SW 1271 (cell line): ENCODE measurements around the gene ATP2A3.

ENCODE experiments used
- DNase-seq, 2 experiments: peaks; one replicate each; lab custom pipeline; 2025; lab: John Stamatoyannopoulos, UW

The ATP2A3 gene

DNA sequence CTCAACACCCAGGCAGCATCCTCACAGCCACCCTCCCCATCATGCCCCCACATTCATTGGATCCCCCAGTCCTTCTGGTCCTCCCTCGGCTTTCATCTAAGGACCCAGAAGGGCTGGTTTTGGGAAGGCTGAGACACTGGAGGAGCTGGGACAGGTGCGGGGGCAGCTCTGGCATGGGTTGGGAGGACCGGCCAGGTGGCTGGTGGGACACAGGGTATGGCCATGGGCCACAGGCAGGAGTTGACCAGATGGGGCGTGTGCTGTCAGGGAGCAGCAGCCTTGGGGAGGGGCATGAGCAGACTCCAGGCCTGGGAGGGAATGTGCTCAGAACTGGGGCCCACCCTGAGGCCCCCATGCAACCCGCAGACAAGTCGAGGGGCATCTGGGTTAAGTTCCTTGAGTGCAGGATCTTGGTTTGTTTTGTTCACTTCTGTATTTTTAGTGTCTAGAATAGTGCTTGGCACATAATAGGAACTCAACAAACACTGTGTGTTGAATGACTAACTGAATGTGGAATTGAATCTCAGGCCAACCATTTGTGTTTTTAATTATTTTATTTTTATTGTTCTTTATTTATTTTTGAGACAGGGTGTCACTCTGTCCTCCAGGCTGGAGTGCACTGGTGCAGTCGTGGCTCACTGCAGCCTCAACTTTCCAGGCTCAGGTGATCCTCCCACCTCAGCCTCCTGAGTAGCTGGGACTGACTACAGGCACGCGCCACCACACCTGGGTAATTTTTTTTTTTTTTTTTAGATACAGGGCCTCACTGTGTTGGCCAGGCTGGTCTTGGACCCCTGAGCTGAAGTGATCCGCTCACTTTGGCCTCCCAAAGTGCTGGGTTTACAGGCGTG lies 53.6 kb downstream of the ATP2A3 start:
- DNase-seq: no peak

- no peak for DNase-seq
These were observed 55.0 kb downstream of the ATP2A3 start for GRCh38 chr17:3909257-3909656.

DNA sequence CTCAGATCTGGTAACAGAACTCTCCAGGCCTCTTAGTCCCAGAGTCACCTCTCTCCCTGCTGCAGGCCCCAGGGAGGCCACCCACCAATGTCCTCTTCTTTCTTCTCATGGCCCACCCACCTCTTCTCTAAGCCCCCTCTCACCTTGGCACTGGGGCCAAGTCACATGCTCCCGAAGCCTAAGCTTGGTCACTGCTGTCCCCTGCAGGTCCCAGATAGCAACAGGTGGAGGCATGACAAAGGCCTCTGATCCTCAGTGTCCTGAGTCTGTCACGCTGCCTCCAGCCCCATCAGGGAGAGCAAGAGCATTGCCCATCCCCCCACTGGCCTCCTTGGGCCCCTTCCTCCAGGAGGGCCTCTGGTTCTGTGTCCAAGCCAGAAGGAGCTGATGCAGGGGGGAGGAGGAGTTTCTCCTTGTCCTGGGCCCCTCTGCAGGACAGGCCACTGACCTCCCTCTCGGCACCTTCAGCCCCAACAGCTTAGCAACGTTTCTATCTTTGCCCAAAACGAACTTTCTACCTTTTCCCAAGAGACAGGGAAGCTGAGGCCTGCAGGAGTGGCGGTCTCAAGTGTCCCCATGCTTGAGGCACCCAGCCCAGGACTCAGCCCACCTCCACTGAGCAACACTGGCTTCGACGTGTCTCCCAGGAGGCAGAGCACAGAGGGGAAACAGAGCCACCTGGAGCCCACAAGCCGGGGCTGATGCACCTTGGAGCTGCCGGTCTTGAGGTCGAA lies 56.6 kb downstream of the ATP2A3 start:
- DNase-seq: no peak

- no peak for DNase-seq
These were observed 57.4 kb downstream of the ATP2A3 start for GRCh38 chr17:3906881-3907280.

- DNase-seq: no peak
These were observed 59.2 kb downstream of the ATP2A3 start for GRCh38 chr17:3905017-3905520.

DNA sequence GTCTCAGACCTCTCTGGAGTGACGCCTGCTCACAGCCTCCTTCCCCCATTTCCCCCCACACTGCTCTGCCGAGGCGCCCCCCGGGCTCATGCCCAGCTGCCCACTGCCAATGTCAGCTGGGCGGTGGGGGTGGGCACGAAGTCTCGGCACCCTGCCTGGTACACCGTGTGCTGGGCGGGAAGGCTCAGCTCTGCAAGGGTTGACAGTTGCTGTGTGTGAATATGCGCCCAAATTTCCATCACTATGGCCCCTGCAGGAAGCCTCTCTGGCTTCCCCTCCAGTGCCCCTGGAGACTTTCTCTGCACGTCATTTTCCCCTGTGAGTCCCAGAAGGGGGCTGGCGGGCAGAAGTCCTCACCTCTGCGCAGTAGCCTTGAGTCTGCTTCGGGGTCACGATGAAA lies 59.7 kb downstream of the ATP2A3 start:
- no peak for DNase-seq

DNA sequence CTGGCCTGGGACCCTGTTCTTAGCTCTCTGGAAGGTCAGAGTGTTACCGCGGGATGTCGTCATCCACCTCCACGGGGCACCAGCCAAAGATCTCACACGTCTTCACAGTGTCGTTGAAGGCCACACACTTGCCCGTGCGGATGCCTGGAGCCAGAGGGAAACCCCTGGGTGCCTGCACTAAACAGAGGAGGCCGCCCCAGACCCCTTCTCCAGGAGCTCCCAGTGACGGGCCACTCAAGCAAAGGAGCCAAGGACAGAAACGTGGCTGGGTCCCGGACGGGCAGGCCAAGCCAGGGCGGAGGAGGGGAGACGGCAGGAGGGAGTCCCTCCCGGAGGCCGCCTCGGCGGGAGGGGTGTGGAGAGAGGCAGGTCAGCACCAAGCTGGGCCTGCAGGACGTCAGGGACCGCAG lies 60.4 kb downstream of the ATP2A3 start:
- DNase-seq: no peak

- no peak for DNase-seq
These were observed 61.0 kb downstream of the ATP2A3 start for GRCh38 chr17:3903051-3903825.

DNA sequence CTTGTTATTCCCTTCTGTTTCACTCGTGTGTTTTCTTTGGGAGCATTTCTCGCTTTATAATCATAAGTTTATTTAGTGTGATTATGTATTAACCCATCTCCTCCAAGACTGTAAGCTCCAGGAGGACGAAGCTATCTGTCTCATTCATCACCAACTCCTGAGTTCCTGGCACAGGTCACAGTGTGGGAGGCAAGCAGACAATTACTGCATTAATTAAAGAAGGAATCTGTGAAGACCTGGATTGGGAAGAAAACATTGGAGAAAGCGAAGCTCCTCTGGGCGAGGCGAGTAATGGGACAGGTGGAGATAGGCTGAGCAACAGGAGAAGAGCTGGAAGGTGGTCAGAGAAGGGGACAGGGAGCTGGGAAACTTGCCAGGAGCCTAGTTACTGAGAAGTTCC lies 63.6 kb downstream of the ATP2A3 start:
- DNase-seq: no peak

DNA sequence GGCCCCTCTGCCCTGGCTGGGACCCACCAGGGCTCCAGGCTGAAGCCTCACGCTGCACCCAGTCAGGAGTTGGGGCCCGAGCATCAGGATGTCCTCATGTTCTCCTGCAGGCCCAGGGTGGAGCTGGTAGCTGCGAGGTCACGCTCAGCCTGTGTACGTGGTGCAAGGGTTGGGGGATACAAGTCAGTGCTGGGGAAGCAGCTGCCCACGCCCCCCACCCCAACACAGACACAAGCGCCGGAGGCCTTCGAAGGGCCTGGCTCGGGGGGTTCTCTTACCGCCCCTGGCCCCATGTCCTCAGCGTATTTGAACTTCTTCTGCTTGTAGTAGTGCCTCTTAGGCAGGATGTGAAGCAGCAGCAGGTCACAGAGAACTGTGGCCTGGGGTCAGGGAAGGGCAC lies 66.5 kb downstream of the ATP2A3 start:
- no peak for DNase-seq

- no peak for DNase-seq
These were observed 67.3 kb downstream of the ATP2A3 start for GRCh38 chr17:3896968-3897235.

DNA sequence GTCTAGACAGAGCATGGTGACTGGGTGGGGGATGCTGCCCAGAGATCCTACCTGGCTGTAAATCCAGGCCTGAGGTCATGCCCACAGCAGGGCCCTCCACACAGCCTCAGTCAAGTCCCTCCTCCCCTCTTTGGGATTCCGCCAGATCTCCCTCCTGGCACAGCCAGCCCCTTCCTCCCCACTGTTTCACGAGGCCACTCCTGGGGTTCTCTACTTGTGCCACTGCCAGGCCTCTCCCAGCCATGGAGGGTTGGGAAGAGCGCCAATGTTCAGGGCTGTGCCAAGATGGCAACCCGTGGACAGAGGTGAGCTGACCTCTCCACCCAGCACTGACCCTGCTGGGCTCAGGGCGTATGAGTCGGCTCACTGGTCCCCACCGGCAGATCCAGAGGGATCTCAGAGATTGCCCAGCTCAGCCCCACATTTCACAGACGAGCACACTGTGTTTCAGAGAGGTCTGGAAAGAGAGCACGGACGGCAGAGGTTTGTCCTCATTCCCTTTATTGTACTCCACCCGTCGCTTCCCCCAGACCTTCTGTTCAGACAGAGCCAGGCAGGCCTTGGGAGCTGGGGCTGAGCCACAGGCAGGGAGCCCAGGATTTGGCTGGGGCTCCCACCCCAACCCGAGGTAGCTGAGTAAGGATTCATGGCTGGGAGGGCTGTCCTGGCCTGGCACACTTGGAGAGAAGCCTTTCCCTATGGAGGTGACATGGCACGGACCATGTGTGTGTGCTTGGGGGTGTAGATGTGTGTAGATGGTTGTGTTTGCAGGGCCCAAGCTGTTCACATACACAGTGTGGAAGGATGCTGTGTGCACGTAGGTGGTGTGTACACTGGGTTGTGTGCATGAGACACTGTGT lies 67.9 kb downstream of the ATP2A3 start:
- no peak for DNase-seq

- no peak for DNase-seq
These were observed 68.9 kb downstream of the ATP2A3 start for GRCh38 chr17:3895354-3895753.

DNA sequence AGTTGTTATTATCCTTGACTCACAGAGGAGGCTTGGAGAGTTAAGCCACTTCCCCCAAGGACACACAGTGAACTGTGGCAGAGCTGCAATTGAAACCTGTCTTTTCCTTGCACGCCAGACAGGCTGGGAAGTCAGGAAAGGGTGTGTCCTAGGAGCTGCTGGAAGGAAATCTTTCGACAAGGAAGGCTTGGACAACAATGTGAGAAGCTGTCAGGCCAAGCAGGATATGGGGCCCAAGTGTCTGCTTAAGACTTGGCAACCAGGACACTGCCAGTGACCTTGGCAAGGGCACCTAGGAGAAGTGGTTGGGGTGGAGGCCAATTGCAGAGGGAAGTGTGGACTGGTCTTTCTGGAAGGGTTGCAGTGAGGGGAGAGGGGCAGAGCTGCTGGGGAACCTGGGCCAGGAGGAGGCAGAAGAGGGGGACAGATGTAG lies 69.3 kb downstream of the ATP2A3 start:
- no peak for DNase-seq

DNA sequence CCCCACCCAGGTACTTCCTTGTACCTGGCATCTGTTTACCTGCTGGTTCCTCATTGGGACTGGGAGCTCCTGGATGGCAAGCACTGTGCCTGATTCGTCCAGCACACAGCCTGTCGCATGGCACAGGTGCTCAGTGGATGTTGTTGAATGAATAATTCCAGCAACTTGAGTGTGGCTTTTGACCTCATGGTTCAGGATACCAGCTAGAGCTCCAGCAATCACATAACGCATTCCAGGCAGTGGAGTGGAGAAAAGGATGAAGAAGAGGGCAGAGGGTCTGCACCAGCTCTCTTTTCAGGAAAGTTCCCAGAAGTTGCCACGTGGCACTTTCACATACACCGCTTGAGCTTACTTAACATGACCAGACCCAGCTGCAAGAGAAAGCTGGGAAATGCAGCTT lies 70.0 kb downstream of the ATP2A3 start:
- DNase-seq: no peak

DNA sequence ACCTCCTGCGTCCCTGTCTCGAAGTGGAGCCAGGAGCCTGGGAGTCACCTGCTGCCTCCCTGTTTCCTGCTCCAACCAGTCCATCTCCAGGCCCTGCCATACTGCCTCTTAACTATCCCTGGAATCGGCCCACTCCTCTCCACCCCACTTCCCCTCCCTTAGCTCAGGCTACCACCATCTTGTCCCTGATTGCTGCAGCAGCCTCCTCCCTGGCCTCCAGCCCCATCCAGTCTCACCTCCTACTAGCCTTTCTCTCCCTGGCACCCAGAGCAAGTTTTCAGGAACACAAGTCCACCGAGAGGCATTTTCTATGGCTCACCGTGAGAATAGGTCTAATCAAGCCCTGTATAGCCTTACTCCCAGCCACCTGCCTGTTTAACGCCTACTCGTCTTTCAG lies 70.5 kb downstream of the ATP2A3 start:
- DNase-seq: no peak

DNA sequence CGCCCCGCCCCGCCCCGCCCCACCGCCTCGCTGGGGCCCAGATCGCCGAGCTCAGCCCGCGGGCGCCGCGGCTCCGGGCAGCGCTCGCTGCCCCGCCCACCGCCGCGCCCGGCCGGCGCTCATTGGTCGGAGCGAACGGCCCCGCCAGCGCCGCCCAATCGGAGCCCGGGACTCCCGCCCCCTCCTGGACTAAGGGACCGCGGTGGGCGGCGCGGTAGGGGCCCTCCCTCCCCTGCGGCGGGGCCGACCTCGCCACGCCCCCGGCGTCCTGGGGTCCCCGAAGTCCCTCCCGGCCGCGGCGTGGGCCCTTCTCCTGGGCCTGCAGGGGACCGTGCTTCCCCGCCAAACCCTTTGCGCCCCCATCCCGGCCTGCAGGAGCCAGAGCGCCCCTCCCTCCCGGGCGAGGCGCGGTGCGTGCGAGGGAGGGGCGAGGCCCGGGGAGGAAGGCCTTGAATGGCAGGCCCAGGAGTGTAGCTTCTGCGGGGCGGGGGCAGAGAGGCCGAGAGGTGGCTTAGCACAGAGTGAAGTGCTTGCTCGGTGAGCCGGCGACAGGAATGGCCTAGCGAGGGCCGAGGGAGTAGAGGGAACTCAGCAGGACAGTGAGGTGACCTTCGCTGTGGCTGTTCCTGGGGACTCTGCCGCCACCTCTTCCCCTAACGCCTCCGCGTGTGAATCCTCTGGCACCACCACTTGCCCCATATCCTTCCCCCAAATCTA lies 71.1 kb downstream of the ATP2A3 start, which contains the start of gene CAMKK1:
Gene CAMKK1, minus strand, starts transcription at position 51 of the 717 bp plus-strand sequence. CDS start 7,366 bp downstream, outside the sequence.
- DNase-seq: peak; percentile 49 to 77

DNA sequence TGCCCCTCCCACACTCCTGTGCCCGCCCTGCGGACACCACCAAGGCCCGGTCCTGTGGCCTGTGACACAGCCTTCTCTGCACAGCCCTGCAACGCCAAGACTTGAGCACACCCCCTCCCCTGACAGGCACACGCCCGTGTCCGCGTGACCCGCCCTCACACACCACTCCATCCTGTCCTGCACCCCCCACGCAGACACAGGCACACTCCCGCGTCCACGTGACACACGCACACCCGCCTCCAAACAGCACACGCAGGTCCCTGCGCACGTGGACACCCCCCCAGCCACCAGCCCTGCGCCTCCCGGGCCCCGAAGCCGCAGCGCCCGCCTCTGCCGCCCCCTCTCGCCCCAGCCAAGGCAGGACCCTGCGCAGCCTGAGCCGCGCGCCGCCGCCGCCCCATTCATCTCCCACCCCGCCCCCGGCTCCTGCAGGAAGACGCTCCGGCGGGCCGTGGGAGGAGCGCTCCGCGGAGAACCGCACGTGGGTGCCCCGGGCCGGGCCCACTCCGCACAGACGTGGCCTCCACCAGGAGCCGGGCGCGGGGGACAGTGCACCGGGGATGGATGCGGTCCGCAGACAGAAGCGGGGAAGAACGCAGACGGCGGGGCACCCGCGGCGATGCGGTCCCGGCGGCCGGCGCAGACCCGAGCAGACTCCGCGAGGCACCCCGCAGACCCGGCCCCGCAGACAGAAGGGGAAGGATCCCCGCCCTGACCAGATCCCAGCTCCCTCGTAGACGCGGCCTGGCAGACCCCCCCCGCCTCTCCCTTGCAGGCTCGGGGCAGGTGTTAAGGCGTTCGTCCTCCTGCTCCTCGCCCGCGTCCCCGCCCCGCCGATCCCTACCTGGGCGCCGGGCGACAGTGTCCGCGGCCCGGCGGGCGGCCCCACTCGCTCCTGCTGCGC lies 71.9 kb downstream of the ATP2A3 start:
- DNase-seq: peak; percentile 40 to 62

DNA sequence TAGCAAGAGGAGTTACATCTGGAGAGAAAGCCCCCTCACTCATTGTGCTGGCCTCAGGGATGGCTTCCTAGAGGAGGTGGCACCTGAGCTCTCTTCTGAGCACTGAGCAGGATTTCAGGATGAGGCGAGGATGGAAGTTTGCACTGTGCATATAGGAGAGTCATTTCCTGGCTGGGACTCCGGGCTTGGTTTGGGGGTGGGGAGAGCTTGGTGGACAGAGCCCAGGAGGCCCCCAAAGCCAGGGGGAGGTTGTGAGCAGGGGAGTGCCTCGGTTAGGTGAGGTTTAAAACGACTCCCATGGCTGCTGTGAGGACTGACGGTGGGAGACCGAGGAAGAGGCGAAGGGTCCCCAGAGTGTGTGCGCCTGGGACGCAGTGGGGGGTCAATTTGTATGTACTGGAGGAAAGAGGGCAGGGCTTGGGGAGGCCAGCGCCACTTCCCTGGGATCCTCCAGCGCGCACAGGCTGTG lies 72.6 kb downstream of the ATP2A3 start:
- no peak for DNase-seq

GRCh38 chr17:3890878-3891219 lies 73.4 kb downstream of the ATP2A3 start:
- DNase-seq: no peak
